ENCODE data around the gene CYP2S1.

Gene CYP2S1

DNA sequence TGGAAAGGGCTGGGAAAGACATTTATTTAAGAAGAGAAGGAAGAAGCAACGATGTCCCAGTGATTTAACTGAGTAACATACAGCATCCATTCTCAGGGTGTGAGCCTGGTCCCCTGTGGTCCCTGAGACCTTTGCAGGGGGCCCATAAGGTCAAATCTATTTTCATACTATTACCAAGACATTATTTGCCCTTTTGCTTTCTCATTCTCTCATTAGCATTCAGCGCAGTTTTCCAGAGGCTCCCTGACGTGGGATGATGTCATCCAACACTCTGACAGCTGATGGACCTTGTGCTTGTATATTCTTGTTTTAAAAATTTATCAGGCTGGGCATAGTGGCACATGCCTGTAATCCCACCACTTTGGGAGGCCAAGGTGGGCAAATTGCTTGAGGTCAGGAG, 52.8 kb downstream of the CYP2S1 start:
- H3K36me3 ChIP-seq (replicated peaks; ENCODE audit: low read depth, low read length) = no peaks in the 10 kb centered on the region
- TF ChIP-seq EZH2phosphoT487 (IDR thresholded peaks at IDR 0.05; ENCODE audit: low read depth) = no peak
- TF ChIP-seq, protein P1, sequence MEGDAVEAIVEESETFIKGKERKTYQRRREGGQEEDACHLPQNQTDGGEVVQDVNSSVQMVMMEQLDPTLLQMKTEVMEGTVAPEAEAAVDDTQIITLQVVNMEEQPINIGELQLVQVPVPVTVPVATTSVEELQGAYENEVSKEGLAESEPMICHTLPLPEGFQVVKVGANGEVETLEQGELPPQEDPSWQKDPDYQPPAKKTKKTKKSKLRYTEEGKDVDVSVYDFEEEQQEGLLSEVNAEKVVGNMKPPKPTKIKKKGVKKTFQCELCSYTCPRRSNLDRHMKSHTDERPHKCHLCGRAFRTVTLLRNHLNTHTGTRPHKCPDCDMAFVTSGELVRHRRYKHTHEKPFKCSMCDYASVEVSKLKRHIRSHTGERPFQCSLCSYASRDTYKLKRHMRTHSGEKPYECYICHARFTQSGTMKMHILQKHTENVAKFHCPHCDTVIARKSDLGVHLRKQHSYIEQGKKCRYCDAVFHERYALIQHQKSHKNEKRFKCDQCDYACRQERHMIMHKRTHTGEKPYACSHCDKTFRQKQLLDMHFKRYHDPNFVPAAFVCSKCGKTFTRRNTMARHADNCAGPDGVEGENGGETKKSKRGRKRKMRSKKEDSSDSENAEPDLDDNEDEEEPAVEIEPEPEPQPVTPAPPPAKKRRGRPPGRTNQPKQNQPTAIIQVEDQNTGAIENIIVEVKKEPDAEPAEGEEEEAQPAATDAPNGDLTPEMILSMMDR (IDR thresholded peaks at IDR 0.05; ENCODE audit: low read depth, low read length) = no peak

DNA sequence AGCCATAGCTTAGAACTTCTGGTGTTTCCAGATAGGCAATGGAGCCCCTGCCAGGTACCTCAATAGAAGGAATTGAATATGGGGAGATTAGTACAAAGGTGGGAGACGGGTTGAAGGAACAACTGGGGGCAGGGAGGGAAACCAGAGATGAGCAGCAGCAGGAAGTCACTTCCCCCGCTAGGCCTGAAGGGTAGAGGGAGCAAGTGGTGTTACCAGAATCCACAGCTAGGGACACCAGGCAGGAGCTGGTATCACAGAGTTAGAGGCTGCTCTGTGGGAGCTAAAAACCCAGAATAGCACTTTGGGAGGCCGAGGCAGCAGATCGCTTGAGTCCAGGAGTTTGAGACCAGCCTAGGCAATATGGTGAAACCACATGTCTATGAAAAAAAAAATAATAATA, 55.9 kb downstream of the CYP2S1 start:
- H3K27me3 ChIP-seq (ENCODE audit: low read depth, low read length) = peaks cover 6% of the 10 kb centered on the region; the same call in 1 of the 2 replicates
- no peaks in the 10 kb centered on the region for H3K36me3 ChIP-seq (replicated peaks; ENCODE audit: low read depth, low read length)

More for the DNA sequence above, 52.8 kb downstream of the CYP2S1 start:
- no peak overlapping the region for H3K9ac ChIP-seq (ENCODE audit: low read length)
- 0 out of 2 replicates have a peak, but pooled peaks cover under 1% of the 10 kb centered on the region for H4K20me1 ChIP-seq (ENCODE audit: insufficient read depth, low read length)
- H3K9me3 ChIP-seq (ENCODE audit: insufficient read depth, low read length) = no peaks in the 10 kb centered on the region
- H3K4me3 ChIP-seq (ENCODE audit: low read length) = no peak overlapping the region
- no peak overlapping the region for H3K27ac ChIP-seq (ENCODE audit: low read length)
- peaks cover 3% of the 10 kb centered on the region; the same call in 1 of the 2 replicates for H3K27me3 ChIP-seq (ENCODE audit: low read depth, low read length)
- no peak overlapping the region for H2AFZ ChIP-seq (ENCODE audit: low read depth, low read length)
- no peaks in the 10 kb centered on the region for H3K4me1 ChIP-seq (ENCODE audit: low read length)
- H3K79me2 ChIP-seq (ENCODE audit: low read length) = no peaks in the 10 kb centered on the region
- no peak overlapping the region for H3K4me2 ChIP-seq (ENCODE audit: low read length)

DNA sequence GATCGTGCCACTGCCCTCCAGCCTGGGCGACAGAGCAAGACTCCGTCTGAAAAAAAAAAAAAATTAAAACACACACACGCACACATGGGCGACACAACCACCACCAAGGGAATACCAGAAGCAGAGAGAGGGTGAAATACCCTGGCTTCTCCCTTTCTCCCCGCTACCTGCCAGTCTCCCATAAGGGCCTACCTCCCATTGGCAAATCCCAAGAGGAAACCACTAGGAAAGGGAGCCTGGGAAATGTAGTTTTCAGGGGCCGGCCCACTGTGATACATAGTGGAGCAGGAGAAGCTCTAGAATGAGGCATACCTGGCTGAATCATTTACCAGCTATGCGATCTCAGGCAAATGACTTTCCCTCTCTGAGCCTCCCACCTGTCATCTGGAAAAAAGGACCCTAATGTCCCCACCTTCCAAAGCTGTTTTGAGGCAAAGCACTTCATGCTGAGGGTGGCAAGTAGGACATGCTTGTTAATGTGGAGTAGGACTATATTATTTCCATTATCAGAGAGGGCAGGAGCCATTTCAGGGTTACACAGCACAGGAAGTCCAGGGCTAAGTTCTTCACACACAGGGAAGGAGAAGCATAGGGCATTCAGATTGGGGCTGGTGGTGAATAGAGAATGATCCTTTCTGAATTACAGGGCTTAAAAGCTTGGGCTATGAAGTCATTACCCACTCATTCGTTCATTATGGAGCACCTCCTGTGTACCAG, 56.8 kb downstream of the CYP2S1 start:
- H4K20me1 ChIP-seq (ENCODE audit: insufficient read depth, low read length) = no peaks in the 10 kb centered on the region
- peaks cover 6% of the 10 kb centered on the region; the same call in 1 of the 2 replicates for H3K27me3 ChIP-seq (ENCODE audit: low read depth, low read length)
- TF ChIP-seq, protein P1 (IDR thresholded peaks at IDR 0.05; ENCODE audit: low read depth, low read length) = no peak
- no peak for TF ChIP-seq EZH2phosphoT487 (IDR thresholded peaks at IDR 0.05; ENCODE audit: low read depth)
- H3K4me2 ChIP-seq (ENCODE audit: low read length) = no peak overlapping the region
- no peaks in the 10 kb centered on the region for H3K36me3 ChIP-seq (replicated peaks; ENCODE audit: low read depth, low read length)
- no peak overlapping the region for H2AFZ ChIP-seq (ENCODE audit: low read depth, low read length)
- H3K9ac ChIP-seq (ENCODE audit: low read length) = no peak overlapping the region
- H3K79me2 ChIP-seq (ENCODE audit: low read length) = no peaks in the 10 kb centered on the region
- no peak overlapping the region for H3K27ac ChIP-seq (ENCODE audit: low read length)
- H3K9me3 ChIP-seq (ENCODE audit: insufficient read depth, low read length) = no peaks in the 10 kb centered on the region
- H3K4me1 ChIP-seq (ENCODE audit: low read length) = no peaks in the 10 kb centered on the region
- no peak overlapping the region for H3K4me3 ChIP-seq (ENCODE audit: low read length)

More for the DNA sequence above, 55.9 kb downstream of the CYP2S1 start:
- no peak overlapping the region for H3K4me3 ChIP-seq (ENCODE audit: low read length)
- H3K9ac ChIP-seq (ENCODE audit: low read length) = no peak overlapping the region
- H3K79me2 ChIP-seq (ENCODE audit: low read length) = no peaks in the 10 kb centered on the region
- H4K20me1 ChIP-seq (ENCODE audit: insufficient read depth, low read length) = no peaks in the 10 kb centered on the region
- no peak overlapping the region for H3K4me2 ChIP-seq (ENCODE audit: low read length)
- no peaks in the 10 kb centered on the region for H3K4me1 ChIP-seq (ENCODE audit: low read length)
- no peak for TF ChIP-seq EZH2phosphoT487 (IDR thresholded peaks at IDR 0.05; ENCODE audit: low read depth)
- TF ChIP-seq, protein P1 (IDR thresholded peaks at IDR 0.05; ENCODE audit: low read depth, low read length) = no peak
- H3K27ac ChIP-seq (ENCODE audit: low read length) = no peak overlapping the region
- no peak overlapping the region for H2AFZ ChIP-seq (ENCODE audit: low read depth, low read length)
- no peaks in the 10 kb centered on the region for H3K9me3 ChIP-seq (ENCODE audit: insufficient read depth, low read length)

DNA sequence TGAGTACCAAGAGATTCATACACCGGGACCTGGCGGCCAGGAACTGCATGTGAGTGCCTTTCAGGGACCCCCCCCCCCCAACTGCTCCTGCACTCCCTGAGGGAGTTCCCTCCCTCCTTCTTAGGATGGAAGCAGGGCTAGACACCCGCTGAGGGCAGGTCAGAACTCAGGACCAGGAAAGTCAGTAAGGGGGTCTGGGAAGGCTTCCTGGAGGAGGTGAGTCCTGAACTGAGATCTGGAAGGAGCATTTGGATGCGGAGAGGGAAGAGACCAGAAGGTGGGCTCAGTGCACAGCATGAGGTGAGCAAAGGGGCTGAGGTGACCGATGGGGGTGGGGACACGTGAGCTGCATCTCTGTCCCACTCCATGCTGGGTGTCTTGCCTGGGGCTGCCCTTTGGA, 60.6 kb downstream of the CYP2S1 start:
- Histone ChIP-seq H3K79me2 (ENCODE audit: low read length) (no peaks in the 10 kb centered on the region), H3K4me3 (ENCODE audit: low read length) (no peak overlapping the region), H2AFZ (ENCODE audit: low read depth, low read length) (no peak overlapping the region), H3K27ac (ENCODE audit: low read length) (no peak overlapping the region), H3K4me1 (ENCODE audit: low read length) (no peaks in the 10 kb centered on the region), H3K36me3 (replicated peaks; ENCODE audit: low read depth, low read length) (no peaks in the 10 kb centered on the region), H3K4me2 (ENCODE audit: low read length) (no peak overlapping the region), H3K9me3 (ENCODE audit: insufficient read depth, low read length) (no peaks in the 10 kb centered on the region), H3K9ac (ENCODE audit: low read length) (no peak overlapping the region), H4K20me1 (ENCODE audit: insufficient read depth, low read length) (no peaks in the 10 kb centered on the region), H3K27me3 (ENCODE audit: low read depth, low read length) (peaks cover 10% of the 10 kb centered on the region; the same call in 1 of the 2 replicates)
- TF ChIP-seq, protein P1 (IDR thresholded peaks at IDR 0.05; ENCODE audit: low read depth, low read length) = no peak
- no peak for TF ChIP-seq EZH2phosphoT487 (IDR thresholded peaks at IDR 0.05; ENCODE audit: low read depth)

Data from OCI-LY3 (cell line).